Measurements from ENCODE around the gene NACA.

The NACA gene

GRCh38 chr12:56761812-56762211 lies 36.7 kb upstream of the NACA start:
- ATAC-seq: no peak
- TF ChIP-seq, protein P1, sequence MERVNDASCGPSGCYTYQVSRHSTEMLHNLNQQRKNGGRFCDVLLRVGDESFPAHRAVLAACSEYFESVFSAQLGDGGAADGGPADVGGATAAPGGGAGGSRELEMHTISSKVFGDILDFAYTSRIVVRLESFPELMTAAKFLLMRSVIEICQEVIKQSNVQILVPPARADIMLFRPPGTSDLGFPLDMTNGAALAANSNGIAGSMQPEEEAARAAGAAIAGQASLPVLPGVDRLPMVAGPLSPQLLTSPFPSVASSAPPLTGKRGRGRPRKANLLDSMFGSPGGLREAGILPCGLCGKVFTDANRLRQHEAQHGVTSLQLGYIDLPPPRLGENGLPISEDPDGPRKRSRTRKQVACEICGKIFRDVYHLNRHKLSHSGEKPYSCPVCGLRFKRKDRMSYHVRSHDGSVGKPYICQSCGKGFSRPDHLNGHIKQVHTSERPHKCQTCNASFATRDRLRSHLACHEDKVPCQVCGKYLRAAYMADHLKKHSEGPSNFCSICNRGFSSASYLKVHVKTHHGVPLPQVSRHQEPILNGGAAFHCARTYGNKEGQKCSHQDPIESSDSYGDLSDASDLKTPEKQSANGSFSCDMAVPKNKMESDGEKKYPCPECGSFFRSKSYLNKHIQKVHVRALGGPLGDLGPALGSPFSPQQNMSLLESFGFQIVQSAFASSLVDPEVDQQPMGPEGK (CRISPR knock-in tag; IDR thresholded peaks at IDR 0.05; ENCODE audit: borderline replicate concordance): no peak
- no peak for TF ChIP-seq POU6F1 (CRISPR knock-in tag; IDR thresholded peaks at IDR 0.05; ENCODE audit: borderline replicate concordance, low read depth)
- no peak for TF ChIP-seq ESRRG (CRISPR knock-in tag; IDR thresholded peaks at IDR 0.05)
- no peak for TF ChIP-seq GLIS3 (CRISPR knock-in tag; IDR thresholded peaks at IDR 0.05)
- no peak for TF ChIP-seq ZFP30 (CRISPR knock-in tag; IDR thresholded peaks at IDR 0.05)
- TF ChIP-seq TSHZ2 (CRISPR knock-in tag; IDR thresholded peaks at IDR 0.05): no peak
- no peak for TF ChIP-seq OSR1 (CRISPR knock-in tag; IDR thresholded peaks at IDR 0.05)
- no peak for TF ChIP-seq ISL1 (CRISPR knock-in tag; IDR thresholded peaks at IDR 0.05)
- no peak for TF ChIP-seq SNAI2 (CRISPR knock-in tag; IDR thresholded peaks at IDR 0.05)
- TF ChIP-seq CSDC2 (CRISPR knock-in tag; IDR thresholded peaks at IDR 0.05): no peak
- no peak for TF ChIP-seq PPARA (CRISPR knock-in tag; IDR thresholded peaks at IDR 0.05; ENCODE audit: borderline replicate concordance)
- TF ChIP-seq, protein P2, sequence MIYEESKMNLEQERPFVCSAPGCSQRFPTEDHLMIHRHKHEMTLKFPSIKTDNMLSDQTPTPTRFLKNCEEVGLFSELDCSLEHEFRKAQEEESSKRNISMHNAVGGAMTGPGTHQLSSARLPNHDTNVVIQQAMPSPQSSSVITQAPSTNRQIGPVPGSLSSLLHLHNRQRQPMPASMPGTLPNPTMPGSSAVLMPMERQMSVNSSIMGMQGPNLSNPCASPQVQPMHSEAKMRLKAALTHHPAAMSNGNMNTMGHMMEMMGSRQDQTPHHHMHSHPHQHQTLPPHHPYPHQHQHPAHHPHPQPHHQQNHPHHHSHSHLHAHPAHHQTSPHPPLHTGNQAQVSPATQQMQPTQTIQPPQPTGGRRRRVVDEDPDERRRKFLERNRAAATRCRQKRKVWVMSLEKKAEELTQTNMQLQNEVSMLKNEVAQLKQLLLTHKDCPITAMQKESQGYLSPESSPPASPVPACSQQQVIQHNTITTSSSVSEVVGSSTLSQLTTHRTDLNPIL (CRISPR knock-in tag; IDR thresholded peaks at IDR 0.05; ENCODE audit: low read depth): no peak
- no peak for TF ChIP-seq TOX (CRISPR knock-in tag; IDR thresholded peaks at IDR 0.05; ENCODE audit: borderline replicate concordance)
- no peak for TF ChIP-seq ARNTL (CRISPR knock-in tag; IDR thresholded peaks at IDR 0.05; ENCODE audit: borderline replicate concordance, low read depth)
- no peak for TF ChIP-seq ZNF565 (CRISPR knock-in tag; conservative IDR thresholded peaks at IDR 0.05; ENCODE audit: low read depth)
- no peak for TF ChIP-seq ZNF8 (CRISPR knock-in tag; IDR thresholded peaks at IDR 0.05)
- no peak for TF ChIP-seq ZNF70 (CRISPR knock-in tag; IDR thresholded peaks at IDR 0.05)
- no peak for TF ChIP-seq ZFP3 (CRISPR knock-in tag; IDR thresholded peaks at IDR 0.05)

DNA sequence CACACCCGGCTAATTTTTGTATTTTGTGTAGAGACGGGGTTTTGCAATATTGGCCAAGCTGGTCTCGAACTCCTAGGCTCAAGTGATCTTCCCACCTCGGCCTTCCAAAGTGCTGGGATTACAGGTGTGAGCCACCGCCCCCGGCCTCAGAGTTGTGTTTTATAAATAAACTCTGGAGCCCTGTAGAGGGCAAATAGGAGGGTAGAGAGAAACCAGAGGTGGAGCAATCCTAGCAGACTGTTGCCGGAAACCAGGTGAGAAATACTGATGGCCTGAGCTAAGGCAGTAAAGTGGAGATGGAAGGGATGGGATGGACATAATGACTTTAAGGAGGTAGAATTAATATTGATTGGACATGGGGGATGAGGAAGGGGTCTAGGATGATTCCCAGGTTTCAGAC lies 35.4 kb upstream of the NACA start:
- no peak for ATAC-seq
- TF ChIP-seq PPARA (CRISPR knock-in tag; IDR thresholded peaks at IDR 0.05; ENCODE audit: borderline replicate concordance) (no peak), CSDC2 (CRISPR knock-in tag; IDR thresholded peaks at IDR 0.05) (no peak), TCF4 (CRISPR knock-in tag; IDR thresholded peaks at IDR 0.05; ENCODE audit: borderline replicate concordance) (no peak), ZFP3 (CRISPR knock-in tag; IDR thresholded peaks at IDR 0.05) (no peak), ESRRG (CRISPR knock-in tag; IDR thresholded peaks at IDR 0.05) (no peak), OSR1 (CRISPR knock-in tag; IDR thresholded peaks at IDR 0.05) (no peak), RARB (CRISPR knock-in tag; IDR thresholded peaks at IDR 0.05) (no peak), TSHZ2 (CRISPR knock-in tag; IDR thresholded peaks at IDR 0.05) (no peak), POU6F1 (CRISPR knock-in tag; IDR thresholded peaks at IDR 0.05; ENCODE audit: borderline replicate concordance, low read depth) (no peak), ZNF565 (CRISPR knock-in tag; conservative IDR thresholded peaks at IDR 0.05; ENCODE audit: low read depth) (no peak), TOX (CRISPR knock-in tag; IDR thresholded peaks at IDR 0.05; ENCODE audit: borderline replicate concordance) (no peak), GLIS3 (CRISPR knock-in tag; IDR thresholded peaks at IDR 0.05) (no peak), ZC3H10 (CRISPR knock-in tag; IDR thresholded peaks at IDR 0.05) (no peak)
- TF ChIP-seq, protein P3, sequence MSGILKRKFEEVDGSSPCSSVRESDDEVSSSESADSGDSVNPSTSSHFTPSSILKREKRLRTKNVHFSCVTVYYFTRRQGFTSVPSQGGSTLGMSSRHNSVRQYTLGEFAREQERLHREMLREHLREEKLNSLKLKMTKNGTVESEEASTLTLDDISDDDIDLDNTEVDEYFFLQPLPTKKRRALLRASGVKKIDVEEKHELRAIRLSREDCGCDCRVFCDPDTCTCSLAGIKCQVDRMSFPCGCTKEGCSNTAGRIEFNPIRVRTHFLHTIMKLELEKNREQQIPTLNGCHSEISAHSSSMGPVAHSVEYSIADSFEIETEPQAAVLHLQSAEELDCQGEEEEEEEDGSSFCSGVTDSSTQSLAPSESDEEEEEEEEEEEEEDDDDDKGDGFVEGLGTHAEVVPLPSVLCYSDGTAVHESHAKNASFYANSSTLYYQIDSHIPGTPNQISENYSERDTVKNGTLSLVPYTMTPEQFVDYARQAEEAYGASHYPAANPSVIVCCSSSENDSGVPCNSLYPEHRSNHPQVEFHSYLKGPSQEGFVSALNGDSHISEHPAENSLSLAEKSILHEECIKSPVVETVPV (CRISPR knock-in tag; IDR thresholded peaks at IDR 0.05): no peak
- TF ChIP-seq, protein P1 (CRISPR knock-in tag; IDR thresholded peaks at IDR 0.05; ENCODE audit: borderline replicate concordance): no peak

Data from SK-N-SH treated with all-trans-retinoic acid at 6 μM for 48 hours (cell line).